ENCODE data around the gene MANBA.

The MANBA gene

GRCh38 chr4:102683881-102684609 is 76.7 kb downstream of the MANBA start:
- H3K27me3 ChIP-seq (ENCODE audit: control insufficient read depth, insufficient read depth, low read length) = no peaks in the 10 kb centered on the region
- no peaks in the 10 kb centered on the region for H3K4me1 ChIP-seq (ENCODE audit: control insufficient read depth, insufficient read depth, low read length)
- WGBS (ENCODE audit: insufficient coverage, insufficient read length) = no CpG with 5 or more reads among the region's 5 CpGs

GRCh38 chr4:102678695-102679335 is 82.0 kb downstream of the MANBA start:
- H3K27ac ChIP-seq (ENCODE audit: low read length) = no peak overlapping the region
- H3K36me3 ChIP-seq (ENCODE audit: control insufficient read depth, insufficient read depth, low read length) = no peaks in the 10 kb centered on the region
- no CpG with 5 or more reads among the region's 4 CpGs for WGBS (ENCODE audit: insufficient coverage, insufficient read length)
- H3K4me1 ChIP-seq (ENCODE audit: control insufficient read depth, insufficient read depth, low read length) = no peaks in the 10 kb centered on the region
- DNase-seq (ENCODE audit: low read depth, low spot score) = no peak
- no peaks in the 10 kb centered on the region for H3K9me3 ChIP-seq (ENCODE audit: control insufficient read depth, insufficient read depth, low read length)
- no peak overlapping the region for H3K4me3 ChIP-seq (ENCODE audit: low read length)
- H3K27me3 ChIP-seq (ENCODE audit: control insufficient read depth, insufficient read depth, low read length) = no peaks in the 10 kb centered on the region

More at GRCh38 chr4:102683881-102684609, 76.7 kb downstream of the MANBA start:
- Histone ChIP-seq H3K9me3 (ENCODE audit: control insufficient read depth, insufficient read depth, low read length) (no peaks in the 10 kb centered on the region), H3K36me3 (ENCODE audit: control insufficient read depth, insufficient read depth, low read length) (no peaks in the 10 kb centered on the region; the same call in 1 of the 2 replicates), H3K4me3 (ENCODE audit: low read length) (no peak overlapping the region), H3K27ac (ENCODE audit: low read length) (no peak overlapping the region)
- no peak for DNase-seq (ENCODE audit: low read depth, low spot score)

GRCh38 chr4:102678107-102678506 is 82.7 kb downstream of the MANBA start:
- H3K4me1 ChIP-seq (ENCODE audit: control insufficient read depth, insufficient read depth, low read length) = no peaks in the 10 kb centered on the region
- WGBS (ENCODE audit: insufficient coverage, insufficient read length) = no CpG with 5 or more reads among the region's 2 CpGs
- H3K4me3 ChIP-seq (ENCODE audit: low read length) = no peak overlapping the region
- no peaks in the 10 kb centered on the region for H3K36me3 ChIP-seq (ENCODE audit: control insufficient read depth, insufficient read depth, low read length)
- no peak overlapping the region for H3K27ac ChIP-seq (ENCODE audit: low read length)
- no peaks in the 10 kb centered on the region for H3K9me3 ChIP-seq (ENCODE audit: control insufficient read depth, insufficient read depth, low read length)
- H3K27me3 ChIP-seq (ENCODE audit: control insufficient read depth, insufficient read depth, low read length) = no peaks in the 10 kb centered on the region
- DNase-seq (ENCODE audit: low read depth, low spot score) = no peak

- Histone ChIP-seq H3K27ac (ENCODE audit: low read length) (no peak overlapping the region), H3K9me3 (ENCODE audit: control insufficient read depth, insufficient read depth, low read length) (no peaks in the 10 kb centered on the region), H3K4me3 (ENCODE audit: low read length) (no peak overlapping the region), H3K36me3 (ENCODE audit: control insufficient read depth, insufficient read depth, low read length) (no peaks in the 10 kb centered on the region), H3K27me3 (ENCODE audit: control insufficient read depth, insufficient read depth, low read length) (no peaks in the 10 kb centered on the region), H3K4me1 (ENCODE audit: control insufficient read depth, insufficient read depth, low read length) (no peaks in the 10 kb centered on the region)
- DNase-seq (ENCODE audit: low read depth, low spot score) = no peak
- WGBS (ENCODE audit: insufficient coverage, insufficient read length) = no CpG with 5 or more reads among the region's 1 CpG
Measured at GRCh38 chr4:102675141-102675540, 85.6 kb downstream of the MANBA start.

GRCh38 chr4:102667001-102667400 is 93.8 kb downstream of the MANBA start:
- Histone ChIP-seq H3K4me1 (ENCODE audit: control insufficient read depth, insufficient read depth, low read length) (no peaks in the 10 kb centered on the region), H3K27ac (ENCODE audit: low read length) (no peak overlapping the region), H3K4me3 (ENCODE audit: low read length) (no peak overlapping the region), H3K36me3 (ENCODE audit: control insufficient read depth, insufficient read depth, low read length) (no peaks in the 10 kb centered on the region; the same call in 1 of the 2 replicates), H3K9me3 (ENCODE audit: control insufficient read depth, insufficient read depth, low read length) (no peaks in the 10 kb centered on the region), H3K27me3 (ENCODE audit: control insufficient read depth, insufficient read depth, low read length) (no peaks in the 10 kb centered on the region)
- WGBS (ENCODE audit: insufficient coverage, insufficient read length) = 100% methylated on average over 1 of the region's 1 CpG
- no peak for DNase-seq (ENCODE audit: low read depth, low spot score)

- no CpG with 5 or more reads among the region's 3 CpGs for WGBS (ENCODE audit: insufficient coverage, insufficient read length)
- Histone ChIP-seq H3K27me3 (ENCODE audit: control insufficient read depth, insufficient read depth, low read length) (no peaks in the 10 kb centered on the region), H3K4me1 (ENCODE audit: control insufficient read depth, insufficient read depth, low read length) (no peaks in the 10 kb centered on the region), H3K36me3 (ENCODE audit: control insufficient read depth, insufficient read depth, low read length) (no peaks in the 10 kb centered on the region; the same call in 1 of the 2 replicates), H3K9me3 (ENCODE audit: control insufficient read depth, insufficient read depth, low read length) (no peaks in the 10 kb centered on the region), H3K4me3 (ENCODE audit: low read length) (no peak overlapping the region), H3K27ac (ENCODE audit: low read length) (no peak overlapping the region)
- DNase-seq (ENCODE audit: low read depth, low spot score) = no peak
Measured at GRCh38 chr4:102665527-102665926, 95.2 kb downstream of the MANBA start.

GRCh38 chr4:102663073-102663472 is 97.7 kb downstream of the MANBA start:
- H3K27ac ChIP-seq (ENCODE audit: low read length) = no peak overlapping the region
- no peaks in the 10 kb centered on the region for H3K27me3 ChIP-seq (ENCODE audit: control insufficient read depth, insufficient read depth, low read length)
- no peak overlapping the region for H3K4me3 ChIP-seq (ENCODE audit: low read length)
- H3K9me3 ChIP-seq (ENCODE audit: control insufficient read depth, insufficient read depth, low read length) = no peaks in the 10 kb centered on the region
- no CpG with 5 or more reads among the region's 1 CpG for WGBS (ENCODE audit: insufficient coverage, insufficient read length)
- H3K36me3 ChIP-seq (ENCODE audit: control insufficient read depth, insufficient read depth, low read length) = no peaks in the 10 kb centered on the region; the same call in 1 of the 2 replicates
- no peak for DNase-seq (ENCODE audit: low read depth, low spot score)
- no peaks in the 10 kb centered on the region for H3K4me1 ChIP-seq (ENCODE audit: control insufficient read depth, insufficient read depth, low read length)

GRCh38 chr4:102657206-102657605 is 103.6 kb downstream of the MANBA start:
- no peak for DNase-seq (ENCODE audit: low read depth, low spot score)
- WGBS (ENCODE audit: insufficient coverage, insufficient read length) = no CpG with 5 or more reads among the region's 5 CpGs
- no peak overlapping the region for H3K4me3 ChIP-seq (ENCODE audit: low read length)

GRCh38 chr4:102647117-102647516 is 113.7 kb downstream of the MANBA start:
- Histone ChIP-seq H3K27me3 (ENCODE audit: control insufficient read depth, insufficient read depth, low read length) (no peaks in the 10 kb centered on the region), H3K27ac (ENCODE audit: low read length) (no peak overlapping the region), H3K4me1 (ENCODE audit: control insufficient read depth, insufficient read depth, low read length) (no peaks in the 10 kb centered on the region), H3K4me3 (ENCODE audit: low read length) (no peak overlapping the region), H3K36me3 (ENCODE audit: control insufficient read depth, insufficient read depth, low read length) (no peaks in the 10 kb centered on the region), H3K9me3 (ENCODE audit: control insufficient read depth, insufficient read depth, low read length) (no peaks in the 10 kb centered on the region)
- DNase-seq (ENCODE audit: low read depth, low spot score) = no peak
- no CpG with 5 or more reads among the region's 1 CpG for WGBS (ENCODE audit: insufficient coverage, insufficient read length)

More at GRCh38 chr4:102657206-102657605, 103.6 kb downstream of the MANBA start:
- no peaks in the 10 kb centered on the region for H3K36me3 ChIP-seq (ENCODE audit: control insufficient read depth, insufficient read depth, low read length)
- H3K27me3 ChIP-seq (ENCODE audit: control insufficient read depth, insufficient read depth, low read length) = no peaks in the 10 kb centered on the region
- no peaks in the 10 kb centered on the region for H3K4me1 ChIP-seq (ENCODE audit: control insufficient read depth, insufficient read depth, low read length)
- H3K9me3 ChIP-seq (ENCODE audit: control insufficient read depth, insufficient read depth, low read length) = no peaks in the 10 kb centered on the region
- no peak overlapping the region for H3K27ac ChIP-seq (ENCODE audit: low read length)

- WGBS (ENCODE audit: insufficient coverage, insufficient read length) = 100% methylated on average over 1 of the region's 5 CpGs
- Histone ChIP-seq H3K9me3 (ENCODE audit: control insufficient read depth, insufficient read depth, low read length) (no peaks in the 10 kb centered on the region), H3K27ac (ENCODE audit: low read length) (no peak overlapping the region), H3K4me3 (ENCODE audit: low read length) (no peak overlapping the region), H3K4me1 (ENCODE audit: control insufficient read depth, insufficient read depth, low read length) (no peaks in the 10 kb centered on the region), H3K27me3 (ENCODE audit: control insufficient read depth, insufficient read depth, low read length) (no peaks in the 10 kb centered on the region), H3K36me3 (ENCODE audit: control insufficient read depth, insufficient read depth, low read length) (0 out of 2 replicates have a peak, but pooled peaks cover 1% of the 10 kb centered on the region)
- no peak for DNase-seq (ENCODE audit: low read depth, low spot score)
Measured at GRCh38 chr4:102642631-102643298, 118.0 kb downstream of the MANBA start.
